ENCODE results near the gene NCK2. TPM values are rescaled to one million over a fixed set of nuclear protein-coding genes. Genes with fewer than 3 reads are reported as not detected.

NCK2 gene
- total RNA-seq, 1 donor from 2014 or later = 40.2 TPM

DNA sequence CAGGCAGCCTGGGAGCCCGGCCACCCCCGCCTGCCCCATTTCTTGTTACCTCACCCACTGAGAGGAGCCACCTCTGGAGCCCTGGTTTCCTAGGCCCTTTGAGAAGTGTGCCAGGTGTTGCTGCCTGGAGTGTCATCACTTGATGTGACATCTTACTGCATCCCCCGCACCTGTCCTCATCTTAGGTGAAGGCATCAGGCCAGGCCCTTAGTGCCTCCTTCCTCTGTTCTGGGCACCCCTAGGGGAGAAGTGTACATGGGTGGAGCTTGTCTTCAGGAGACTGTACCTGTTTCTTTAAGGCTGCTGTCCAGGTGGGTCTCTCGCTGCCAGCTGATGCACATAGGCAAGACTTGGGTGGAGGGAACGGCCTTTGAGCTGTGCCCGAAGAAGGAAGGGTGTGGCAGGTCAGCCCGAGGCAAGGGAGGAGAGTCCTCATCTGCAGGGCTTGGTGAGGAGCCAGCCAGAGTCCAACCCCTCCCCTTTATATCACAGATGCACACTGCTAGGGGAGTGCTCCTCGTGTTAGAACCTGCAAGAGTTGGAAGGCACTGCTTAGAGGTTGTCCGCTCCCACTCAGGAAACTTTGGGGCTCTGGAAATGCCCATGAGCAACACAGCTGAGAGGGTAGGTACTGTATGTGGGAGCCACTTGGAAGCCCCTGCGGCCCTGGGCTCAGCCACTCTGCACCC, 45.9 kb downstream of the NCK2 start:
- DNase-seq (ENCODE audit: low read depth, low spot score) = no peak

DNA sequence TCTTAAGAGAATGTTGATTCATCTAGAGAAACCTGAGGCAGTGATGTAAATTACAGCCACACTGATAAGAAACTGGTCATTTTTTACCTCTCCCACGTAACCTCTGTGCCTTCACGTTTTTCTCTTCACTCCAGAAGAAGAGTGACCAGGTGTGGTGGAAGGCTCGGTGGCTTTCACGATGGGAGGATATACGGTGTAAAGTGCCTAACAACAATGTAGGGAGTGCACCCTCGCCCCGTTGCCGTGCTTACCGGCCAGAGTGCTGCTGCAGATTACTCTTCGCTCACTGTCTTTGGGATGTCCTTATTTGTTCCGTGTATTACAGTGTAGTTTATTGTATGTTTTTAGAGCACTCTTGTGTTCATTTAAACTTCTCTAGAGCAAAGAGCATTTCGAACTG, 46.5 kb downstream of the NCK2 start:
- DNase-seq (ENCODE audit: low read depth, low spot score) = no peak

GRCh38 chr2:105792561-105792960, 47.8 kb downstream of the NCK2 start:
- DNase-seq (ENCODE audit: low read depth, low spot score) = no peak

DNA sequence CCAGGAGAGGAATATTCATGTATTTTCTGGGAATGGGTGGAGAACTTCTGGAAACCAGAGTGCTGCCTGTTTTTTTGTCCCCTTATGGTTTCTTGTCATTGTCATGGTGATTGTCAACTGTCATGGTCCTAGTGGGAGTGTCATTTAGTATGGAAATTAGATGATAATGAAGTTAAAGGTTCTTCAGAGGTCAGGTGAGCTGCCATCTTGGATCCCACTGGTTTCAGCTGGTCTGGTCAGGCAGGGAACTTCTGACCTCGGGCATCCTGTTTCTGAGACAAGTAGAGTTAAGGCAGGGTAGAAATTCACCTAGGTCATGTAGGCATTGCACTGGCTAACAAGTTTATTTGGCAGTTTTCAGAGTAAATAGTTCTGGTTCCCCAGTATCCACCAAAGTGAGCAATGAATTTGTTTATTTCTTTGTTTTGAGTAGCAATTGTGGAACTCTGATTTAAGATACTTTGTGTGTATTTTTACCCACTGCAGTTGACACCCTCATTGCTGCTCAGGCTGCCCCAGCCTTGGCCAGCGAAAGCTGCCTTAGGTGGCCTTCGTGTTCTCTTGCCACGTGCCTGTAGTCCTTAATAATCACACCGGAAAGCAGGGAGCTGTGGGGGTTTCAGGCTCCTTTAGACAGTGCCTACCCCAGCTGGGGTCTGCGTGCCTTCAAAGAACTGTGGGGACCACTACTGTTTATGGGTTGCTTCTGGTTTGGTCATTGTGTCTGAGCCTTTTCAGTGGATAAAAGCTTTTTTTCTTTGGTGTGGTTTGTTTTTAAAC, 48.7 kb downstream of the NCK2 start:
- no peak for DNase-seq (ENCODE audit: low read depth, low spot score)

DNA sequence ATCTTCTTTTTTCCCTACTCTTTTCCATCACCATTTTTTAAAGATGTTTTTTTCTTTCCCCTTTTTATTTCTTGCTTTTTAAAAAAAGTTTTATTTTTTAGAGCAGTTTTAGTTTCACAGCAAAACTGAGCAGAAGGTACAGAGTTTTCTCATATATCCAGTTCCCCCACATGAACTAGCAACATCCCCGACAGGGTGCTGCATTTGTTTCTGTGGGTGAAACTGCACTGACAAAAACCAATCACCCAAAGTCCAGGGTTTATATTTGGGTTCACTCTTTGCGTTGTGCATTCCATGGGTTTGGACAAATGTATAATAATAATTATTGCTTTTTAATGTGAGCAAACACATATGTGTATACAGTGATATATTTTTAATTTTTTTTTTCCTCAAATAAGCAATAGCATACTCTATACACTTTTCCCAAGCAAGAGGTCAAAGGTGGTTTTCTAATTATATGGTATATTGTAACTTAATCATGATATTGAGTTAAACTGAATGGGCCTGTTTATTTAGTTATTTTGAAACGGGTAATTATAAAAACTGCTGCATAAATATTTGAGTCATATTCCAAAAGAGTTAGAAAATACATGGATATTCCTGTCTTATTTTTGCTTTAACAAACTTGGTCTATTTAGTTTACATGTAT, 50.3 kb downstream of the NCK2 start:
- DNase-seq (ENCODE audit: low read depth, low spot score) = no peak

- DNase-seq (ENCODE audit: low read depth, low spot score) = no peak
Measured at GRCh38 chr2:105795575-105795934, 50.8 kb downstream of the NCK2 start.

DNA sequence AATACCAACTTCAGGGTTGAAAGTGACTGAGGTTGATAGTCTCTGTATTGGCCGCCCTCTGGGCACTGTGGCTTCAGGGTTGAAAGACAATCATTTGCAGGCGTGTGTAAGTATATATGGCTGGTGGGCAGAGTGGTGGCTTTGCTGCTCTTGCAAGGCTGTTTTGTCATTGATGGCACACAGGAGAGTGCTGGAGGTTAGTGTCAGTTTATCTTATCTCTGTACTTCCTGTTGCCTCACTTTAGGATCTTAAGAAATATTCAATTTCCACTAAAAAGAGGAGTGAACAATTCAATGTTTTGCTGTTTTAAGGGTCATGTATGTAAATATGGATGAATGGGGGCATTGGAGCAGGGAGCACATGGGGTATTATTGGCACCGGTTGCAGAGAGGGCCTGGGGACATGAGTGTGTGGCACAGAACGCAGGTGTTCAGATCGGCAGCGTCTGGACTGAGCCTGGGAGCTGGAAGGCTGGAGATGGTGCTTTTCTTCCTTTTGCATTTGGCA, 51.5 kb downstream of the NCK2 start:
- no peak for DNase-seq (ENCODE audit: low read depth, low spot score)

GRCh38 chr2:105796791-105797190, 52.1 kb downstream of the NCK2 start:
- no peak for DNase-seq (ENCODE audit: low read depth, low spot score)

DNA sequence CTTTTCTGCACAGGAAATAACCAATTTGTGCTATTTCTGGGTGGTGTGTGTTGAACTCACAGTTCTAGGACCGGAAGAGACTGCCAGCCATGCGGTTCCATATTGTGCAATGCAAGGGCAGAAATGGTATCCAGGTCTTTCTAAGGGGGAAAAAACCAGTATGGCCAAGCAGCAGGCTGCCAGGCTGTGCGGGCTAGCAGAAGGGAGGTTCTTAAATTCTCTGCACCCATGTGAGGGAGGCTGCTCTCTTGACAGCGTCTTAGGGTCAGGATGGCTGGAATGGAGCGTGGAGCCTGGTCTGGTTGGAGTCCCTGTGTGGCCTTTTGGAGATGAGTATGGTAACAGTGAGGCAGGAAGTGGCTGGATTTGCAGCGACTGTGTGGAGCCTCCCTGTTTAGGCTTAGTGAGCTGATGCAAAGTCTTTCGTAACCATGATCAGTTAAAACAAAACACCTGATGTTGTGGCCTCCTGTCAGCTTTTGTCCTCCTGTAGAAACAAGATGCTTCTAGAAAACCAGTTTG, 52.6 kb downstream of the NCK2 start:
- no peak for DNase-seq (ENCODE audit: low read depth, low spot score)

- no peak for DNase-seq (ENCODE audit: low read depth, low spot score)
Measured at GRCh38 chr2:105798595-105798994, 53.9 kb downstream of the NCK2 start.

GRCh38 chr2:105800036-105800713, 55.5 kb downstream of the NCK2 start:
- DNase-seq (ENCODE audit: low read depth, low spot score) = peak; percentile 13

- DNase-seq (ENCODE audit: low read depth, low spot score) = no peak
Measured at GRCh38 chr2:105800953-105801635, 56.4 kb downstream of the NCK2 start.

DNA sequence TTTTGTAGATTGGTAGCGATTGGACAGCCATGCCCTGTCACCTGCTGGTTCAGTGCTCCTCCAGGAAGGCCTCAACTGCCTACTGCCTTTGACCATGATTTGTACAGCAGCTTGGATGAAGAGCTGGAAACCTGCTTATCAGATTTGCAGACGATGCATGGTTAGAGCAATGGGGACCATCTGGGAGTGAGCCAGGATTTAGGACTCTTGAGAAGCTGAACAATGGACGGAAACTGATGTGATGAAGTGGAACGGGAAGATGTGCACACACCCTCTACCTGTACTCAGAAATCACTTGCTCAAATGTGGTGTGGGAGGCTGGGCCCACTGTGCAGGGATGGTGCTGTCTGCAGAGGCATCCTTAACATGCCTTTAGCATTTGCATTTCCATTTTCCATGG, 57.2 kb downstream of the NCK2 start:
- no peak for DNase-seq (ENCODE audit: low read depth, low spot score)

DNA sequence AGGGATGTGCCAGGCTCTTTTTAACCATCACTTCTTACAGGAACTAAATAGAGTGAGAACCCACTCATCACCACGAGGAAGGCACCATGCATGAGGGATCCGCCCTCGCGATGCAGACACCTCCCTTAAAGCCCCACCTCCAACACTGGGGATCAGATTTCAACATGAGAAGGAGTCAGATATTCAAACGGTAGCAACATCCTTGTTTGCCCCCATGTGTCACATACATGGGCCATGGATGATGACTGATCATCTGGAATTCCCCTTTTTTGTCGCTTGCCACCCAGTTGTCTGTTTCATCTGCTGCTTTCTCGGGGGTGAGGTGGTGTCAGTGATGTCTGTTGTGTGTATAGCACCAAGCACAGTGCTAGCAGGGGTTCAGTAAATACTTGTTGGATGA, 57.9 kb downstream of the NCK2 start:
- DNase-seq (ENCODE audit: low read depth, low spot score) = no peak

GRCh38 chr2:105803337-105803736, 58.6 kb downstream of the NCK2 start:
- DNase-seq (ENCODE audit: low read depth, low spot score) = no peak

DNA sequence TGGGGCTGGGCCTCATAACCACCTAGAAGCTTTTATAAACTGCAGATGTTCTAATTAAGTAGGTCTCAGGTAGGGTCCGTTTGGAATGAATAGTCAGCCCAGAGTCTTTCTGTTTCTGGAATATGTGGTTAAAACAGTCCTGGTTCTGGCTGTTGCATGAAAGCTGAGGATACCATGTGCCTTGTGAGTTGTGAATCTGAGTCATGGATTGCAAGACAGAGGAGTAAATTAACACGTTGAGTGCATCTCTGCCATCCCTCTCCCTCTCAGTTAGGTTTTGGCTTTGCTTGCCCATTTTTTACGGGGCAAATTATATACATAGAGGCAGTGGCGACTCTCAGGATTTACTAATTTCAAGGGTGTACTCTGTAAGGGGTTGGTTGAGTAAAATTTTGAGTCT, 59.1 kb downstream of the NCK2 start:
- no peak for DNase-seq (ENCODE audit: low read depth, low spot score)

DNA sequence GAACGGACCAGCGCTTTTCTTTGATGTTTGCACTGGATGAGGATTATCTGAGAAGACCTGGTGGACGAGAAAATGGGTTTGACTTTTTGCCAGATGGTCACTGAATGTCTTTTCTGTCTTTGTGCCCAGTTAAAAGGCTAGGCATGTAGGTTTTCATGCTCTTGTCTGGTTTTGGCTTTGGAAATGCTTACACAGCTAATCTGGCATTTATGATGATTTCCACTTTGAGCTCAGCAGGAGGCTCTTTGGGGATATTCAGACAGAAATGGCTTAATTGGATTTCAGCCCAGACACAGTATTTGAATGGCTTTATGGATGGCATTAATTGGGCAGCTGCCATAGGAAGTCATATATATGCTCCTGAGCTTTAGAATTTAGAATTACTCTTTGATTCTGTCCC, 59.6 kb downstream of the NCK2 start:
- no peak for DNase-seq (ENCODE audit: low read depth, low spot score)

GRCh38 chr2:105806996-105807395, 62.3 kb downstream of the NCK2 start:
- DNase-seq (ENCODE audit: low read depth, low spot score) = no peak

DNA sequence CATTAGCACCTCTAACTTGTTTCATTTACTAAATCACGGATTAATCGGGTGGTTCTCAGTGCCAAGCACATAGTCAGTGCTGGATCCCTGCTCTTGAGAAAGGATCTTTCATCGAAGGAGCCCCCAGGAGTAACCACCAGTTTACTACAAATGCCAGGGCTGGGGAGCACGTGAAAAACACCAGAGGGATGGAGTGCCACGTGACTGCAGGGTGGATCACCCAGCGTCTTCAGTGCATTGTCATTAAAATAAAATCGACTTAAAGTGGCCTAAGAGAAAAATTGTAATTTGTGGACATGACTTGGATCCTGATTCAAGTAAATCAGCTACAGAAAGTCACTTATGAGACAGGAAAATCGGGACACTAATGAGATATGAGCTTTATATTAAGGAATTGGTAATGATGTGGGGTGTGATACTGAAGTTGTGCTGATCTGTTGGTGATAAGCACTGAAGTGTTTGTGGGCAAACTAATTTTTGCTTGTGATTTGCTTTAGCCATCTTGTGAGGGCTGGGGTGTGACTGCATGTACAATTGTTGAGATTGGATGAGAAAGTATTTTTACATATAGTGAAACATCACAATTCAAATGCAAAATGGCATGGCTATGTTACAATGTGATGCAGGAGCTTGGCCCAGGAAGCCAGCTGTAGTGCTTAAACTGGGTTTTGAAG, 63.8 kb downstream of the NCK2 start:
- DNase-seq (ENCODE audit: low read depth, low spot score) = no peak

- DNase-seq (ENCODE audit: low read depth, low spot score) = no peak
Measured at GRCh38 chr2:105809097-105809473, 64.4 kb downstream of the NCK2 start.

GRCh38 chr2:105809723-105810122, 65.0 kb downstream of the NCK2 start:
- DNase-seq (ENCODE audit: low read depth, low spot score) = no peak

All from pulmonary artery endothelial cell (primary cell).